GF-D8 (cell line): ENCODE data around the gene GMFB.
"Not testable (repeated sequence)": the region's sequence is repeated elsewhere in the genome, so short reads cannot be mapped to it uniquely, and the experiment has no call there.

Experiments used
- DNase-seq: peaks from one replicate; lab custom pipeline; 2025; lab: John Stamatoyannopoulos, UW

The GMFB gene

GRCh38 chr14:54458536-54458935 lies 30.2 kb downstream of the GMFB start:
- not testable (repeated sequence) for DNase-seq

GRCh38 chr14:54457609-54457996 lies 31.2 kb downstream of the GMFB start:
- DNase-seq: no peak

- DNase-seq: not testable (repeated sequence)
Measured at GRCh38 chr14:54456820-54457608, 31.8 kb downstream of the GMFB start.

- DNase-seq: no peak
Measured at GRCh38 chr14:54455363-54455762, 33.4 kb downstream of the GMFB start.

GRCh38 chr14:54453990-54454389 lies 34.8 kb downstream of the GMFB start:
- DNase-seq: not testable (repeated sequence)

- no peak for DNase-seq
Measured at GRCh38 chr14:54453252-54453651, 35.5 kb downstream of the GMFB start.

- DNase-seq: no peak
Measured at GRCh38 chr14:54451961-54452360, 36.8 kb downstream of the GMFB start.

- DNase-seq: no peak
Measured at GRCh38 chr14:54451121-54451601, 37.6 kb downstream of the GMFB start.

GRCh38 chr14:54450535-54450934 lies 38.2 kb downstream of the GMFB start:
- DNase-seq: peak; percentile 6

GRCh38 chr14:54447231-54447692 lies 41.5 kb downstream of the GMFB start:
- peak; percentile 90 for DNase-seq

GRCh38 chr14:54446161-54446693 lies 42.6 kb downstream of the GMFB start:
- peak; percentile 70 for DNase-seq

- DNase-seq: no peak
Measured at GRCh38 chr14:54444681-54445080, 44.1 kb downstream of the GMFB start.

GRCh38 chr14:54443981-54444380 lies 44.8 kb downstream of the GMFB start:
- no peak for DNase-seq

- not testable (repeated sequence) for DNase-seq
Measured at GRCh38 chr14:54442961-54443360, 45.8 kb downstream of the GMFB start.

- DNase-seq: peak; percentile 68
Measured at GRCh38 chr14:54440873-54441868, 47.6 kb downstream of the GMFB start, which contains the start of gene CNIH1. TSS of gene CNIH1 (minus strand) at chr14:54441374. CDS start at chr14:54441327, 47 bp downstream.

- DNase-seq: no peak
Measured at GRCh38 chr14:54440476-54440872, 48.3 kb downstream of the GMFB start.

- no peak for DNase-seq
Measured at GRCh38 chr14:54440037-54440436, 48.7 kb downstream of the GMFB start.

GRCh38 chr14:54438703-54439102 lies 50.1 kb downstream of the GMFB start:
- DNase-seq: no peak

- not testable (repeated sequence) for DNase-seq
Measured at GRCh38 chr14:54437954-54438353, 50.8 kb downstream of the GMFB start.

GRCh38 chr14:54435500-54435981 lies 53.2 kb downstream of the GMFB start:
- no peak for DNase-seq

GRCh38 chr14:54428527-54428926 lies 60.3 kb downstream of the GMFB start:
- no peak for DNase-seq

- no peak for DNase-seq
Measured at GRCh38 chr14:54427871-54428270, 60.9 kb downstream of the GMFB start.
